ENCODE measurements around the gene TEX13B.

DNA sequence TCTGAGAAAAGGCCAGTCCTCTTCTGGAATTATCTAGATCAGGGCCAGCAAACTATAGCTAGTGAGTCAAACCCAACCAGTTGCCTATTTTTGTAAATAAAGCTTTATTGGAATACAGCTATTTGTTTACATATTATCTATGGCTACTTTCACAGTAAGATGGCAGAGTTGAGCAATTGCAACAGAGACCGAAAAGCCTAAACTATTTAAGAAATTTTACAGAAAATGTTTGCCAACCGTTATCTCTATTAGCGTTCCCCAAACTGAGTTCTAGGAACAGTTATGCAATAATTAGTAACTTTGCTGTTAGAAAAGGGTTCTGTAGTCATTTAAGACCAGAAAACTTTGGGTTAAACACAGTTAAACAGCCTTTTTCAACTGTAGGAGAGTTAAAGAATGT is 10.5 kb downstream of the TEX13B start:
- TF ChIP-seq, protein P1, sequence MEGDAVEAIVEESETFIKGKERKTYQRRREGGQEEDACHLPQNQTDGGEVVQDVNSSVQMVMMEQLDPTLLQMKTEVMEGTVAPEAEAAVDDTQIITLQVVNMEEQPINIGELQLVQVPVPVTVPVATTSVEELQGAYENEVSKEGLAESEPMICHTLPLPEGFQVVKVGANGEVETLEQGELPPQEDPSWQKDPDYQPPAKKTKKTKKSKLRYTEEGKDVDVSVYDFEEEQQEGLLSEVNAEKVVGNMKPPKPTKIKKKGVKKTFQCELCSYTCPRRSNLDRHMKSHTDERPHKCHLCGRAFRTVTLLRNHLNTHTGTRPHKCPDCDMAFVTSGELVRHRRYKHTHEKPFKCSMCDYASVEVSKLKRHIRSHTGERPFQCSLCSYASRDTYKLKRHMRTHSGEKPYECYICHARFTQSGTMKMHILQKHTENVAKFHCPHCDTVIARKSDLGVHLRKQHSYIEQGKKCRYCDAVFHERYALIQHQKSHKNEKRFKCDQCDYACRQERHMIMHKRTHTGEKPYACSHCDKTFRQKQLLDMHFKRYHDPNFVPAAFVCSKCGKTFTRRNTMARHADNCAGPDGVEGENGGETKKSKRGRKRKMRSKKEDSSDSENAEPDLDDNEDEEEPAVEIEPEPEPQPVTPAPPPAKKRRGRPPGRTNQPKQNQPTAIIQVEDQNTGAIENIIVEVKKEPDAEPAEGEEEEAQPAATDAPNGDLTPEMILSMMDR (IDR thresholded peaks at IDR 0.05; ENCODE audit: poor library complexity): no peak
- no peak for TF ChIP-seq EZH2 (IDR thresholded peaks at IDR 0.05; ENCODE audit: borderline replicate concordance)
- no peak for TF ChIP-seq EZH2phosphoT487 (IDR thresholded peaks at IDR 0.05; ENCODE audit: low read depth, severe bottlenecking, unreplicated experiment)
